Upper lobe of left lung (tissue), 6 donors: ENCODE data around the gene RCC1. TPM values are rescaled to one million over a fixed set of nuclear protein-coding genes. Genes with fewer than 3 reads are reported as not detected.
A peak's percentile ranks its signal among the peaks of the same experiment; 100 is the strongest.
"Not testable (repeated sequence)": the region's sequence is repeated elsewhere in the genome, so short reads cannot be mapped to it uniquely, and the experiment has no call there.

ENCODE experiments used
- ATAC-seq, 2 donors: fragments of 200-7000 bp; cut with Tn5 transposase; one replicate each; pipeline ENCODE4 v1.9.1; 2022; ENCODE audit warnings: mild to moderate bottlenecking in 2 of 2, moderate library complexity in 2 of 2; ENCODE audit not compliant: low FRiP score in 2 of 2
- DNase-seq, 2 donors: peaks; one replicate each; pipeline ENCODE4 v3.0.0-alpha.2; 2019 to 2020
- H3K27ac ChIP-seq, 4 donors: fragments of 200-600 bp; sonication (generic); one replicate each; pipeline ENCODE4 v1.5.1; 2016 to 2019
- H3K27me3 ChIP-seq, 4 donors: fragments of 200-600 bp; sonication (generic); one replicate each; pipeline ENCODE4 v1.5.1; 2017 to 2019
- H3K36me3 ChIP-seq, 4 donors: fragments of 200-600 bp; sonication (generic); one replicate each; pipeline ENCODE4 v1.5.1; 2016 to 2019
- H3K4me1 ChIP-seq, 4 donors: fragments of 200-600 bp; sonication (generic); one replicate each; pipeline ENCODE4 v1.5.1; 2018 to 2019
- H3K4me3 ChIP-seq, 4 donors: fragments of 200-600 bp; sonication (generic); one replicate each; pipeline ENCODE4 v1.5.1; 2017 to 2019; ENCODE audit warnings: mild to moderate bottlenecking in 2 of 4, moderate library complexity in 1 of 4
- H3K9me3 ChIP-seq, 4 donors: fragments of 200-600 bp; sonication (generic); one replicate each; pipeline ENCODE4 v1.5.1; 2018 to 2019
- EP300 ChIP-seq, 4 donors: sonication (generic); formaldehyde crosslinking; IDR thresholded peaks; one replicate each; pipeline ENCODE4 v1.5.1; 2017; ENCODE audit warnings: antibody characterized with exemption in 4 of 4, control low read depth in 2 of 4
- POLR2A ChIP-seq, 4 donors: fragments of 450-650 bp; IDR thresholded peaks; one replicate each; pipeline ENCODE4 v1.5.1; 2016 to 2017; ENCODE audit warnings: antibody characterized with exemption in 4 of 4, mild to moderate bottlenecking in 2 of 4
- POLR2AphosphoS5 ChIP-seq, 2 donors: sonication (generic); formaldehyde crosslinking; IDR thresholded peaks; one replicate each; pipeline ENCODE4 v1.5.1; 2017; ENCODE audit warnings: antibody characterized with exemption in 2 of 2
- WGBS, 2 donors: methylation state at CpG; one replicate each; pipeline ENCODE4 v1.1.5; 2017 to 2018; 5-methylcytosine and 5-hydroxymethylcytosine counted together
- total RNA-seq, 6 donors: library from RNA; depleted of rRNA in 4 of 6; stranded (reverse); fragments of >200 nt in 4 of 6; gene quantifications; one replicate each; pipeline versions ENCODE4 v1.1.0 to v1.2.1, GENCODE V29; 2016 to 2021
- TF ChIP-seq, protein P1 (sequence below), 6 experiments: fragments of 450-650 bp in 4 of 6; fragments of 200-600 bp in 2 of 6; sonication (generic) in 2 of 6; IDR thresholded peaks; one replicate each; pipeline ENCODE4 v1.5.1; 2016 to 2019; ENCODE audit warnings: antibody characterized with exemption in 6 of 6
- donor health status: DM: no; HTN: no; CAD: no; lungs with moderate emphysema.
- donor health status: DM: no; HTN: yes; CAD: no; lungs with severe emphysema.

RCC1 gene
- total RNA-seq, 6 donors from 2014 or later = 17.6 to 32.7 (median 20.1) TPM

DNA sequence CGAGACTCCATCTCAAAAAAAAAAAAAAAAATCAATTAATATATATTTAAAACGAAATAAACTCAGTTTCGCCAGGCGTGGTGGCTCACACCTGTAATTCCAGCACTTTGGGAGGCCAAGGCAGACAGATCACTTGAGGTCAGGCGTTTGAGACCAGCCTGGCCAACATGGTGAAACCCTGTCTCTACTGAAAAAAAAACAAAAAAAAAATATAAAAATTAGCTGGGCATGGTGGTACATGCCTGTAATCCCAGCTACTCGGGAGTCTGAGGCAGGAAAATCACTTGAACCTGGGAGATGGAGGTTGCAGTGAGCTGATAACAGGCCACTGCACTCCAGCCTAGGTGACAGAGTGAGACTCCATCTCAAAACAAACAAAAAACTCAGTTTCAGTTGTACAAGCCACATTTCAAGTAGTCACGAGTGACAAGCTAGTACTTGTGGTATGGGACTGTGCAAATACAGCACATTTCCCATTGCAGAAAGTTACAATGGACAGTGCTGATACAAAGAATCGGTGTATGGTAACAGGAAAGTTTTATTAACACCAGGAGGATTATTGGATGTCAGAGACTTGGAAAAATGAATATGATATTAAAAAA is 35.7 kb downstream of the RCC1 start:
- ATAC-seq (peak; percentile 24 to 74), DNase-seq (peak in 1 of 2 donors; percentile 61)
- not testable (repeated sequence) for H3K9me3 ChIP-seq, H3K27ac ChIP-seq, H3K4me1 ChIP-seq, H3K27me3 ChIP-seq, H3K4me3 ChIP-seq
- 81 to 83% methylated on average over 8 of the region's 8 CpGs for WGBS, 2 donors
- H3K36me3 ChIP-seq = peaks cover 0 to 13% (median 2%) of the 10 kb centered on the region in 4 donors
- TF ChIP-seq EP300 (IDR thresholded peaks at IDR 0.05) = peak in 1 of 4 donors; percentile 72

DNA sequence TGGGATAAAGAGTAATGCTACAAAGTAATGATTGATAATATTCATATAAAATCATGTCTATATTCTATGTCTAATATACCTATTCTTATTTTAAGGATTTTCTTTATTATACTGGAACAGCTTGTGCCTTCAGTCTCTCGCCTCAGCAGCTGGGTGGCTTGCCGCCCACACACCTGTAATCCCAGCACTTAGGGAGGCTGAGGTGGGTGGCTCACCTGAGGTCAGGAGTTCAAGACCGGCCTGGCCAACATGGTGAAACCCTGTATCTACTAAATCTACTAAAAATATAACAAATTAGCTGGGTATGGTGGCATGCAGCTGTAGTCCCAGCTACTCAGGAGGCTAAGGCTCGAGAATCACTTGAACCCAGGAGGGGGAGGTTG is 39.4 kb downstream of the RCC1 start:
- Histone ChIP-seq H3K4me1 (peaks cover 0 to 8% (median 3%) of the 10 kb centered on the region in 4 donors), H3K9me3 (no peaks in the 10 kb centered on the region), H3K36me3 (no peaks in the 10 kb centered on the region), H3K27ac (no peak overlapping the region), H3K4me3 (no peak overlapping the region), H3K27me3 (no peaks in the 10 kb centered on the region)
- WGBS, 2 donors = 94% methylated on average over 4 of the region's 4 CpGs
- ATAC-seq (no peak), DNase-seq (no peak)
- TF ChIP-seq EP300 (IDR thresholded peaks at IDR 0.05) (no peak), POLR2A (IDR thresholded peaks at IDR 0.05) (no peak)

DNA sequence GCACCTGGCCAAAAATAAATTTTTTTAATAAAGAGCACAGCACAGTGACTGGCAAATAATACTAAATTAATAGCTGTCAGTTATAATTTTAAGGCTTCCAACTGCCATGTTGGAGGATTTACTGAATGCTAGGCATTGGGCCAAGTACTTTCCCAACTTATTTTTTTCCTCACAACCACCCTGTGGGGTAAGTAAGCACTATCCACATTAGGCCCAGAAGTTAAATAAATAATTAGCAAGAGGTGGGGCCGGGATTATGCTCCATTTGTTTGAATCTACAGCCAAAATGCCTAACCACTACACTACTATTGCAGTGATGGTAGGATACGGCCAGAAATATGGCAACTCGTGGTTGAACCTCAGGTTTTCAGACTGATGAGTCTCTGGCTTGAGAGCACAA is 42.5 kb downstream of the RCC1 start:
- peaks cover 0 to 3% (median 0%) of the 10 kb centered on the region in 4 donors for H3K4me1 ChIP-seq
- H3K9me3 ChIP-seq = no peaks in the 10 kb centered on the region
- no peak for TF ChIP-seq EP300 (IDR thresholded peaks at IDR 0.05)
- TF ChIP-seq, protein P1, sequence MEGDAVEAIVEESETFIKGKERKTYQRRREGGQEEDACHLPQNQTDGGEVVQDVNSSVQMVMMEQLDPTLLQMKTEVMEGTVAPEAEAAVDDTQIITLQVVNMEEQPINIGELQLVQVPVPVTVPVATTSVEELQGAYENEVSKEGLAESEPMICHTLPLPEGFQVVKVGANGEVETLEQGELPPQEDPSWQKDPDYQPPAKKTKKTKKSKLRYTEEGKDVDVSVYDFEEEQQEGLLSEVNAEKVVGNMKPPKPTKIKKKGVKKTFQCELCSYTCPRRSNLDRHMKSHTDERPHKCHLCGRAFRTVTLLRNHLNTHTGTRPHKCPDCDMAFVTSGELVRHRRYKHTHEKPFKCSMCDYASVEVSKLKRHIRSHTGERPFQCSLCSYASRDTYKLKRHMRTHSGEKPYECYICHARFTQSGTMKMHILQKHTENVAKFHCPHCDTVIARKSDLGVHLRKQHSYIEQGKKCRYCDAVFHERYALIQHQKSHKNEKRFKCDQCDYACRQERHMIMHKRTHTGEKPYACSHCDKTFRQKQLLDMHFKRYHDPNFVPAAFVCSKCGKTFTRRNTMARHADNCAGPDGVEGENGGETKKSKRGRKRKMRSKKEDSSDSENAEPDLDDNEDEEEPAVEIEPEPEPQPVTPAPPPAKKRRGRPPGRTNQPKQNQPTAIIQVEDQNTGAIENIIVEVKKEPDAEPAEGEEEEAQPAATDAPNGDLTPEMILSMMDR (IDR thresholded peaks at IDR 0.05) = no peak
- no peak for TF ChIP-seq POLR2AphosphoS5 (IDR thresholded peaks at IDR 0.05)
- TF ChIP-seq POLR2A (IDR thresholded peaks at IDR 0.05) = no peak
- no peaks in the 10 kb centered on the region for H3K27me3 ChIP-seq
- H3K27ac ChIP-seq = no peak overlapping the region
- no peak overlapping the region for H3K4me3 ChIP-seq
- H3K36me3 ChIP-seq = no peaks in the 10 kb centered on the region
- DNase-seq = no peak
- 75 to 85% methylated on average over 3 of the region's 3 CpGs for WGBS, 2 donors
- no peak for ATAC-seq

DNA sequence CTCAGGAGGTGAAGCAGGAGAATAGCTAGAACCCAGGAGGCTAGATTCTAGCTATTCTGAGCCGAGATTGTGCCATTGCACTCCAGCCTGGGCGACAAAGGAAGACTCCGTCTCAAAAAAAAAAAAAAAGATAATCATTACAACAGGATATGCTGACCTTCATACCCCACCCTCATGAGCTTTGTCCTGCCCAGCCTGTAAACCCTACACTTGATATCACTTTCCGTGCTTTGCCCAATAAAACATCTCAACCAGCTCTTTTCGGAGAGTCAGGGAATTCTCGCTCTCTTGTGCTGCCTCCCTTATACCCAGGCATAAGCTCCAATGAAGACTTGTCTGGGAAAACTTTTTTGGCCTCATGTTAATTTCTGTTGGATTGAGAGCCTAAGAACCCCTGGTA is 45.5 kb downstream of the RCC1 start:
- H3K27ac ChIP-seq = no peak overlapping the region
- H3K9me3 ChIP-seq = no peaks in the 10 kb centered on the region
- no peak for DNase-seq
- WGBS, 2 donors = 89 to 93% methylated on average over 6 of the region's 6 CpGs
- H3K27me3 ChIP-seq = no peaks in the 10 kb centered on the region
- no peak for ATAC-seq
- peaks cover 0 to 16% (median 12%) of the 10 kb centered on the region in 4 donors for H3K36me3 ChIP-seq
- no peak overlapping the region for H3K4me3 ChIP-seq
- TF ChIP-seq EP300 (IDR thresholded peaks at IDR 0.05) = no peak
- no peak for TF ChIP-seq POLR2A (IDR thresholded peaks at IDR 0.05)
- TF ChIP-seq, protein P1 (IDR thresholded peaks at IDR 0.05) = no peak
- H3K4me1 ChIP-seq = peaks cover 8 to 15% (median 9%) of the 10 kb centered on the region in 4 donors

DNA sequence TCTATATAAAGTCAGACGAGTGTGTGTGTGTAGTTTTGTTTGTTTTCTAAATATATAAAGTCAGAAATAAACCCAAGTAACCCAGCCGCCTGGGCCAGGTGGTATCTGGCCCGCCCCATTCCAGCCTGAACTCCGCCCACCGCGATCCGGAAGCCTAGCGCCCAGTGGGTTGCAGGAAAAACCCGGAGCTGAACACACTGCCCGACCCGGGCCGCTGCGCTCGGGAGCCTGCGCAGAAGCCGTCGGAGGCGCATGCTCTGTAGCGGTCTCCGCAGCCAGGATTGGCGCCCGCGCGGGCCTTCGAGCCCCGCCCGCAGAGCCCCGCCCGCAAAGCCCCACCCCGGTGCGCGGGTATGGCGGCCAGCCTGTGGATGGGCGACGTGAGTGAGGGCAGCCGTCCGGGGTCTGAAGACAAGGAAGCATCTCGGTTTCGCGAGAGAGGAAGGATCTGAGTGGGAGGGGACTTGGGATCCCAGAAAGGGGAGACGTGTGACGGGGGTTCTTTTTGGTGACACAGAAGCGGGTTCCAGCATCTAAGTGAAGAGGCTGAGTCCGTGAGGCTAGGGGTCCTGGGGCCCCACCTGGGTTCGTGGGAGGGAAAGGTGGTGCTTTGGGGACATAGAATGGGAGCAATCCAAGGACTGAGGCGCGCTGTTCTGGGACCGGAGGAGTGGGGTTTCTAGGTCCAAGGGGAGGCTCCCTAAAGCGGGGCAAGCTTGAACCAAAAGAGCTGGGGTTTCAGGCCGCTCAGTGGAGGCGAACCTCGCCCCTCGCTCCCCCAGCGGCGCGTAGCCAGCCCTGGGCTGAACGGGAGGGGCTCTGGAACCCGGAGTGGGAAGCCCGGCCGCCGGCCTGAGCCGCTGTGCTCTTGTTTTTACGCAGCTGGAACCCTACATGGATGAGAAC is 47.2 kb downstream of the RCC1 start, which contains the start of gene TRNAU1AP:
Gene TRNAU1AP (plus strand): TSS at position 328 of the 906 bp plus-strand sequence. CDS start 26 bp downstream, at position 354.
- Histone ChIP-seq H3K4me1 (peaks cover 8 to 15% (median 9%) of the 10 kb centered on the region in 4 donors), H3K36me3 (peaks cover 0 to 32% (median 22%) of the 10 kb centered on the region in 4 donors), H3K27ac (peak within 1 kb of the TSS; percentile 73 to 92 (median 90)), H3K4me3 (peak within 1 kb of the TSS; percentile 71 to 91 (median 75)), H3K9me3 (no peaks in the 10 kb centered on the region), H3K27me3 (no peaks in the 10 kb centered on the region)
- ATAC-seq (peak; percentile 99 to 100), DNase-seq (peak; percentile 98)
- 1% methylated on average over 29 to 46 of the region's 63 CpGs for WGBS, 2 donors
- peak; percentile 37 to 88 (median 59) for TF ChIP-seq POLR2A (IDR thresholded peaks at IDR 0.05)
- peak in 1 of 4 donors; percentile 73 for TF ChIP-seq EP300 (IDR thresholded peaks at IDR 0.05)
- TF ChIP-seq, protein P1 (IDR thresholded peaks at IDR 0.05) = peak in 1 of 6 experiments; percentile 36
- TF ChIP-seq POLR2AphosphoS5 (IDR thresholded peaks at IDR 0.05) = peak; percentile 93 to 97
